OCI-M1 (cell line): ENCODE measurements around the gene CLIC5.
A peak's percentile ranks its signal among the peaks of the same experiment; 100 is the strongest.

Experiments
- DNase-seq: peaks from one replicate; lab custom pipeline; 2025; lab: John Stamatoyannopoulos, UW

The CLIC5 gene

DNA sequence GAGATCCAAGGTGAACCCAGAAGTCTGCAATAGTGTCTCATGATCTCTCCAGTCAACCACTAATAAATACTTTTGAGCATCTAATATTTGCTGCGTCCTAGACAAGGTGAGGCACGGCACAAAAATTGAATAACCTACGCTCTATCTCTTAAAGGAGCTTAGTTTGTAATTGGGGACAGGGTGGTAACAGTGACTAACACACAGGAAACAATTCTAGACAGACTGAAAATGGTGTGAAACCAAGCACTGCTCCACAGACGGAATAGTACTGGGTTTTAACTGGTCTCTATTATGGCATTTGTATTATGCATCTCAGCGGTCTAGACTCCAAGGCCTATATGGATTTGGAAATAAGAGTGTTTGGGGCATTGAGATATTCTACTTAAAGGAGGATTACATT, 120.1 kb downstream of the CLIC5 start:
- DNase-seq: no peak

- peak; percentile 66 for DNase-seq
These were observed 122.9 kb downstream of the CLIC5 start for GRCh38 chr6:45892696-45893245.

- DNase-seq: no peak
These were observed 123.5 kb downstream of the CLIC5 start for GRCh38 chr6:45892196-45892595.

- no peak for DNase-seq
These were observed 128.9 kb downstream of the CLIC5 start for GRCh38 chr6:45886776-45887175.

DNA sequence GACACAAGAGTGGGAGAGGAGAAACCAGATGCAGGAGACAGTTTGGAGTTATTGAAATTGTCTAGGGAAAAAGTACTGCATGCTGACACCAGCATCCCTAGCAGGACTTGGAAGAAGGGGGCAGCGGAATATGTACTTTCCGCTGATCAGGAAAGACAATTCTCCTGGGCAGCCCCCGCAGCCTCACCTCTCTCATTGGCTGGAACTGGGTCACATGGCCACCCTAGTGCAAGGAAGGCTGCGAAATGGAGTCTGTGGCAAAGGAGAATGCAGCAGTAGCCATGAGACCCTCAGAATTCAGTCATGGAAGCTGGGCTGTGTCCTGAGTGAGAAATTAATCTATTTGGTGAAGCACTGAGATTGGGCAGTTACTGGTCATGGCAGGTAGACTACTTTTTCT, 131.3 kb downstream of the CLIC5 start:
- no peak for DNase-seq

- no peak for DNase-seq
These were observed 133.0 kb downstream of the CLIC5 start for GRCh38 chr6:45882671-45883070.

- DNase-seq: no peak
These were observed 133.8 kb downstream of the CLIC5 start for GRCh38 chr6:45881705-45882467.

- no peak for DNase-seq
These were observed 135.0 kb downstream of the CLIC5 start for GRCh38 chr6:45880676-45881075.

- no peak for DNase-seq
These were observed 135.5 kb downstream of the CLIC5 start for GRCh38 chr6:45880159-45880558.

DNA sequence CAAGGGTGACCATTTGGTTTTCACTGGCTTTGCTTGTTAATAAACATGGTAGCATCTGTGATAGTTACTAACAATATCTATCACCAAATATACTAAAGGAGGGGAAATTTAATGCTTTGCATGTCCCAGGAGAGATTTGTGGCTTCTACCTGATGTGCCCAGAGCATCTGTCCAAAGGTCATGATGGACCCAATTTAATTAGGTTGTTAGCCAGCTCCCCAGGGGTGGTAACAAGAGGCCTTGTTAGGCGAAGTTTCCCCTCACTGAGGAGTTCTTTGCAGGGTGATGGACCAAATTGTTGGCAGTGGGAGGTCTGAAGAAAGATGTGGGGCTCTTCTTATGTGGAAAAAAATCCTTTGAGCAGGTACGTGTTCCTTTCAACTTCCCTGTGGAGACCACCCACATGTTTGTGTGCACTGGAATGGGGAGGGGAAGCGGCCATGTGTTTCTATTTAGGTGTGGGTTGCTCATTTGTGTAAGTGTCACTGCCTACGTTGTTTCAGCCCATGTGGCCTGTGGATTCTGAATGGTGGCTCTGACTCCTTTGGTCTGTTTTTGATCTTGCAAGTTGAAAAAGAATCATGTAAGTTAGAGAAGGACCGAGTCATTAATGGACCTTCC, 137.6 kb downstream of the CLIC5 start:
- no peak for DNase-seq

DNA sequence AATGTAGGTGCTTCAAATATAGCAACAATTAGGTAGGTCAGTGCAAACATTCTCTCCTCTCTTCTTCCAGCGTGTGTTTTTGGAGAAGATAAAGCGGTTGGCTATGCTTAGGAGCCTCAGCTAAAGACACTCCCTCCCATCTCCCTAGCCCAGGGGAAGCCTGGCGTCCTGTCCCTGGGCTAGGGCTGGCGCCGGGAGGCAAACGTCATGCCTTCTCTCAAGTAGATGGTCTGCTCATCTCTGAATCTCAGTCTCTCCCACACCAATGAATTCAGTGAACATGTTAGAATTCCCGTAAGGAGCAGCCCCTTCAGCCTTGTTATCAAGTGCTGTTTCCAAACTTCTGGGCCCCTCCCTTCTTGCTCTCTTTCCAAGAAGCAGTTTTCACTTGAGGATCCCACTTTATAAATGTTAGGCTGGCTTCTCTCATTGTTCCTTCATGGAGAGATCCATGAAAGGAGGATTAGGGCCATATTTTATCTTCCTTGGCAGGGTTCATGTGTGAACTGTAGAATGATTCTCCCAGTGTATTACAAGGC, 142.8 kb downstream of the CLIC5 start:
- DNase-seq: no peak

DNA sequence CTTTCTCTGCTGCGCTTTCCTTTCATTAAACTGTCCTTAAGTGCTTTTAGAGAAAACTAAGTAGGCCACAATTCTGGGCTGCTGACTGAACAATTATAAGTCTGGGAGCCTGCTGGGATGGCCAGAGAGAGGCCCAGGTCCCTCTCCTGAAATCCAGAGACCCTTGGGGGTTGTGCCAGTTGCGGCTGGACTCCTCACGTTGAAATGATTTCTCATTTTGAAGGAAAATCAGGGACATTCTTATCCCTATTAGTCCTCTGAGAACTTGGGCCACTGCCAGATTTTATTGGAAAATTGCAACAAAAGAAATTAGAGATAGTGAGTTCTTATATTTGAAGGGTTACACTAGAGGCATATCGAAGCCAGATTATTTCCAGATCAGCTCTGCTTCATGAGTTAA, 145.1 kb downstream of the CLIC5 start:
- DNase-seq: no peak

GRCh38 chr6:45864651-45865050, 151.0 kb downstream of the CLIC5 start:
- DNase-seq: no peak

- no peak for DNase-seq
These were observed 157.0 kb downstream of the CLIC5 start for GRCh38 chr6:45858691-45859090.

DNA sequence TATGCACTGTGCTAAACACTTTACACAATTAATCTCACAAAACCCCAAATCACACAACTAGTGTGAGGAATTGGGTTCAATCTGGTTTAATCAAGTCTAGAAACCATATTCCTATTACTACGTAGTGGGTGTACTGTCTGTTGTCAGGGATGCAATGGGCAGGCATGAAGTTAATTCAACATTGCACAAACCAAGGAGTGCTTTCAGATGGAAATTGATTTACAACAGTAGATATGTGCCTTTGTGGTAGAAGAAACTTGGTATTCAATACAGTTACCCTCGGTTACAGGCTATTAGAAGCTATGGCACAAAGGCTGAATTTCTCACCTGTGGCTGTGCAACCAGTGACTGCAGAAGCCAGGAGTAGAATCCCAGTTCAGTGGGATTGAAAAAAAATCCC, 157.8 kb downstream of the CLIC5 start:
- no peak for DNase-seq

DNA sequence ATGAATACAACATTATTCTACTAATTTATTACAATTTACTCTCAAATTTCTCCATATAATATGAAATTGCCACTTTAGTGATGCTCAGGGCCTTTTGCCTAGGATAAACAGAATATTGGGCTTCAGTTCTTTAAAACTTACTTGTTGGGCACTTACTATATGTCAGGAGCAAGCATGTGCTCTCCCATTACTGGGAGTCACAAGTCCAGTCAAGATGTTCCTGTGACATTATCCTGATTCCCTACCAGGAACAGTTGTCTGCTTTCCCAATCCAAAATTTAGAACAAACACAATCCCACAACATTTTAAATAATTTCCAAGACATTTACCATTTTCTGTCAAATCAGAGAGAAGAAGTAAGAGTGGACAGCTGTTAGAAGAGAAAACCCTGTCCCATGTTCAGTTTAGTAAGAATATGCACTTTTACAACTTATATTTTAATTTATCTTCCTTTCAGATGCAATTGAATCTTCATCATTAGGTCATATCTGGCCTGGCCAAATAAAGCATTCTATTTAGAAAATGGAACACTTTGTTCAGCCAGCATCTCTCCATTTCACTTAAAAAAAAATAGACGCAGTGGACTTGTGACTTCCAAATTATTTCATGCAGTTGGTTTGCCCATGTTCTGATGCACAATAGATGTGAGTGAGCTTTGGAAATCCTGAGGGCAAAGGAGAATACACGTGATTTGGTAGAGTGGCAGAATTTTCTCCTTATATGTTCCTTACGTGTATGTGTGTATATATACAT, 159.8 kb downstream of the CLIC5 start:
- no peak for DNase-seq

DNA sequence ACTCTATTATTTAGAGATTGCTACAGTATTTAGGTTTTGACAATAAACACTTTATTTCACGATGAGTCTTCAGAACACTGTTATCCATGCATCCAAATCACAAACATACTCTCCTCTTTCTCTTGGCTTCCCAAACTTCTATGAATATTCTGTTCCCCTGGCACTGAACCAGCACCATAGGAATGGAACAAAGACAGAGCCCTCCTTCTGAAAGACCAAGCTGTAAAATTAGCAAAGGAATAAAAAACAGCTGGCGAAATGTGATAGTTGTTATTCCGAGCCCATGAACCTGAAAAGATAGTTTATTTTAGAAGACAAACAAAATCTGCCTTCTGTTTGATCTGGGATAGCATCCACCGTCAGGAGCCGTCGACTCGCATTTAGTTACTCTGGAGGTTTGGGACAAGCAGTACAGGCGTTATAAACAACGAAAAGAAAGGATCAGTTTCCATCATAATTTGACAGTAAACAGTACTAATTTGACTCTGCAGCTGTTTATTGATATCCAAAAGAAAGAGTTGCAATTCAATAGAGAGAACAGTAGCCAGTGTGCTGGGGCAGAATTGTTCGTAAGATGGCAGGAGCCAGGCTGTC, 161.4 kb downstream of the CLIC5 start:
- DNase-seq: no peak

DNA sequence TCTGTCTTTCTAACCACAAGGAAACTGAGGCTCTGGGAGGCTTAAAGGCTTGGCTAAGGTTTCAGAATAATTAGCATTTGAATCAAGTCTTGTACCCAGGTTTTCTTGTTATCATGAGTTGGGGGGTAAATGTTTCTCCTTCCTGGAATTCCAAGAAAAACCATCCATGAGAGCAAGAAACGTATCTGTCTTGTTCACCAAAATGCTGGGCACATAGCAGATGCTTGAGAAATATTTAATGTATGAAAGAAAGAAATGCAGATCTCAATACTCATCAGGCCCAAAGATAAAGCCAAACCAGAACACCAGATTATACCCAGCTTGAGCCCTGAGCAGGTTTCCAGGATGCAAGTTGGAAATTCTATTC, 164.6 kb downstream of the CLIC5 start:
- DNase-seq: peak; percentile 64

DNA sequence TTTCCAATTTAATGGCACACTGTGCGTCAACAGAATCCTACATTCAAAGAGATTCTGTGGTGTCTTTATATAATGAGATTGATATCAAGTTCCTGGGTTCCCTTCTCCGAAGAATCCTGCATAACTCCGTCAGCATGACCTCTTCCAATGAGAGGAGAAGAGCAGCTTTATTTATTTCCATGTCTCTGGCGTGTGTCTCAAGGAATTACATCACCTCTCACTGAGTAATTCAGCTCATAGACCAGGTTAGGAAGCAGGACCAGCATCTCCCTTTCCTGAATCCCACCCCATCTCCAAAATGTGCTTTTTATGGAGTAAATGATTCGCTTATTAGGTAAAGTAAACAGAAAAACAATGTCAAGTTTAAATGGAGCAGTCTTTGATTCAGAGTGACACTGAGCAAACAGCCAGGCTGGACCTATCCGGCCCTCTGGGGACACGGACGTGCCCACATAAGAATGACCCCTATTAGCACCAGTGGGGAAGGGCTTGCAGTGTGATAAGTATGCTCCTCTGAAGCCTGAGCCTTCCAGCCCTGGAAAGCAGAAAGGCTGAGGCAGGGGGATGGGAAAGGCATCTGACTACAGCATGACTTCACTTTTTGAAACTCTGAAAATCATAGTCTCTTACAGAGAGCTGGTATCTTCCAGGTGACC, 165.2 kb downstream of the CLIC5 start:
- DNase-seq: peak; percentile 64

GRCh38 chr6:45845567-45845966, 170.1 kb downstream of the CLIC5 start:
- peak; percentile 43 for DNase-seq

DNA sequence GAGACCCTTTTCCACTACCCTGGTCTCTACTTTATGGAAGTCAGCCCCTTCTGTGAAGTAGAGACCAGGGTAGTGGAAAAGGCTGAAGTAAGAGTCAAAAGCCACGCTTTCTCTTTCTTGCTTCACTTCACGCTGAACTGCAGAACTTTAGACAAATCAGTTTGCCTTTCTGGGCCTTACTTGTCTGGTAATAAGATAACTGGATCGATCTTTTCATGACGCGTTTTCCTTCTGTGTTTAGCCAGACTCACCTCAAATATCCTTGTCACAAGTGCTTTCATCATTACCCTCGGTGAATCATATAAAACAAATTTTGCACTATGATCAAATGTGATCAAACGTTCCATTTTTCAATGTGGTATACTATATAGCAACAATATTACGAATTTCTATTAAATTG, 170.7 kb downstream of the CLIC5 start:
- peak; percentile 30 for DNase-seq
